H54 (cell line): Measurements from ENCODE around the gene KSR2.

Experiments used
- DNase-seq: peaks from one replicate; pipeline ENCODE4 v3.0.0; 2011; ENCODE audit warnings: low spot score, mixed read lengths; ENCODE audit not compliant: insufficient read length
- FAIRE-seq: peaks from 3 replicates; lab custom pipeline; 2011; peaks lifted over from hg19 to GRCh38; lab: Jason Lieb, UNC
- POLR2A ChIP-seq: IDR thresholded peaks from 2 replicates; pipeline ENCODE4 v1.6.1; 2011; ENCODE audit warnings: low read depth, mild to moderate bottlenecking, low read length

The KSR2 gene

GRCh38 chr12:117583677-117584225, 385.0 kb downstream of the KSR2 start:
- TF ChIP-seq POLR2A, result no peak
- no peak for FAIRE-seq
- DNase-seq, result no peak

- FAIRE-seq (no peak), DNase-seq (no peak)
- no peak for TF ChIP-seq POLR2A
These were observed 385.7 kb downstream of the KSR2 start for GRCh38 chr12:117583092-117583491.

- DNase-seq, result no peak
- no peak for TF ChIP-seq POLR2A
- no peak for FAIRE-seq
These were observed 386.5 kb downstream of the KSR2 start for GRCh38 chr12:117582135-117582784.

GRCh38 chr12:117580718-117581062, 388.1 kb downstream of the KSR2 start:
- no peak for TF ChIP-seq POLR2A
- FAIRE-seq, result no peak

GRCh38 chr12:117580015-117580717, 388.6 kb downstream of the KSR2 start:
- TF ChIP-seq POLR2A, result no peak
- DNase-seq, result no peak
- FAIRE-seq, result no peak

More at GRCh38 chr12:117580718-117581062, 388.1 kb downstream of the KSR2 start:
- no peak for DNase-seq

- no peak for FAIRE-seq
- TF ChIP-seq POLR2A, result no peak
- DNase-seq, result no peak
These were observed 391.6 kb downstream of the KSR2 start for GRCh38 chr12:117577122-117577657.

- FAIRE-seq, result no peak
- no peak for TF ChIP-seq POLR2A
- no peak for DNase-seq
These were observed 392.7 kb downstream of the KSR2 start for GRCh38 chr12:117576053-117576452.

- TF ChIP-seq POLR2A, result no peak
- no peak for FAIRE-seq
- DNase-seq, result no peak
These were observed 394.1 kb downstream of the KSR2 start for GRCh38 chr12:117574655-117575054.

GRCh38 chr12:117572755-117573154, 396.0 kb downstream of the KSR2 start:
- FAIRE-seq (no peak), DNase-seq (no peak)
- TF ChIP-seq POLR2A, result no peak

GRCh38 chr12:117571321-117571720, 397.5 kb downstream of the KSR2 start:
- no peak for TF ChIP-seq POLR2A
- FAIRE-seq, result no peak
- DNase-seq, result no peak

GRCh38 chr12:117570608-117571007, 398.2 kb downstream of the KSR2 start:
- TF ChIP-seq POLR2A, result no peak
- DNase-seq, result no peak
- no peak for FAIRE-seq

- FAIRE-seq (no peak), DNase-seq (no peak)
- no peak for TF ChIP-seq POLR2A
These were observed 401.1 kb downstream of the KSR2 start for GRCh38 chr12:117567644-117568216.

GRCh38 chr12:117564881-117565280, 403.9 kb downstream of the KSR2 start:
- no peak for FAIRE-seq
- no peak for TF ChIP-seq POLR2A
- DNase-seq, result no peak

- DNase-seq, result no peak
- TF ChIP-seq POLR2A, result no peak
- FAIRE-seq, result no peak
These were observed 405.1 kb downstream of the KSR2 start for GRCh38 chr12:117563706-117564105.
